GM12878 (cell line): ENCODE measurements around the gene POLR3A. TPM values are rescaled to one million over a fixed set of nuclear protein-coding genes. Genes with fewer than 3 reads are reported as not detected.

Source experiments
- ATAC-seq: fragments of 200-7000 bp; cut with Tn5 transposase; 3 replicates; pipeline ENCODE4 v1.9.1; 2020; ENCODE audit warnings: mild to moderate bottlenecking, moderate library complexity
- BruUV-seq: library from RNA; stranded (reverse); fragments of 400-500 nt; replicated peaks from 2 replicates; lab custom pipeline; 2021; lab: Mats Ljungman, UMichigan
- CTCF ChIA-PET: fragments of 300-600 bp; sonication (Branson Sonifier 250); formaldehyde crosslinking; extraction: SDS; loops from one replicate; lab custom pipeline; 2021; ENCODE audit warnings: inconsistent platforms; lab: Yijun Ruan, JAX
- POLR2A ChIA-PET: fragments of 350-600 bp; formaldehyde crosslinking; extraction: SDS; loops from one replicate; lab custom pipeline; 2021; ENCODE audit warnings: inconsistent platforms; lab: Charles Lee
- RAD21 ChIA-PET: fragments of 300-600 bp; sonication (Branson Sonifier 250); formaldehyde crosslinking; loops from one replicate; lab custom pipeline; 2023; ENCODE audit warnings: antibody characterized with exemption; ENCODE audit not compliant: unreplicated experiment; lab: Charles Lee
- SMC1A ChIA-PET: fragments of 300-600 bp; sonication (Branson Sonifier 250); formaldehyde crosslinking; loops from one replicate; lab custom pipeline; 2023; ENCODE audit not compliant: unreplicated experiment, uncharacterized antibody; lab: Charles Lee
- DNase-seq: peaks from one replicate; pipeline ENCODE4 v3.0.0-alpha.2; 2011; ENCODE audit warnings: low read depth, low spot score
- FAIRE-seq: peaks from 3 replicates; lab custom pipeline; 2011; peaks lifted over from hg19 to GRCh38; lab: Jason Lieb, UNC
- H2AFZ ChIP-seq: 2 replicates; pipeline ENCODE4 v1.6.0; 2011; ENCODE audit warnings: low read depth, low read length, control low read depth; ENCODE audit not compliant: control insufficient read depth
- H3K27ac ChIP-seq: 2 replicates; pipeline ENCODE4 v1.5.1; 2011; ENCODE audit warnings: control low read depth; ENCODE audit not compliant: control insufficient read depth, insufficient read depth
- H3K27me3 ChIP-seq, 2 experiments: replicated peaks in 1 of 2; 2 replicates each; pipeline versions ENCODE4 v1.6.0 to v1.6.1; 2011; ENCODE audit warnings: low read length in 1 of 2; ENCODE audit not compliant: control insufficient read depth in 2 of 2, insufficient read depth in 2 of 2
- H3K36me3 ChIP-seq, 2 experiments: 2 replicates each; pipeline ENCODE4 v1.5.1; 2011; ENCODE audit warnings: low read length in 1 of 2; ENCODE audit not compliant: control insufficient read depth in 2 of 2, insufficient read depth in 2 of 2
- H3K4me1 ChIP-seq: 2 replicates; pipeline ENCODE4 v1.6.1; 2011; ENCODE audit warnings: mild to moderate bottlenecking, low read length, moderate library complexity, mixed read lengths; ENCODE audit not compliant: control insufficient read depth, insufficient read depth
- H3K4me2 ChIP-seq: 2 replicates; pipeline ENCODE4 v1.6.0; 2011; ENCODE audit warnings: control low read depth; ENCODE audit not compliant: control insufficient read depth, insufficient read depth
- H3K4me3 ChIP-seq: fragments of 200-600 bp; sonication (generic); 2 replicates; pipeline ENCODE4 v1.5.1; 2016
- H3K79me2 ChIP-seq: 2 replicates; pipeline ENCODE4 v1.6.0; 2011; ENCODE audit warnings: low read length; ENCODE audit not compliant: control insufficient read depth, insufficient read depth
- H3K9ac ChIP-seq: 2 replicates; pipeline ENCODE4 v1.8.0; 2011; ENCODE audit warnings: low read length, control low read depth, mixed read lengths; ENCODE audit not compliant: control insufficient read depth, insufficient read depth
- H3K9me3 ChIP-seq: replicated peaks from 3 replicates; pipeline ENCODE4 v1.5.1; 2011; ENCODE audit warnings: mild to moderate bottlenecking, low read length; ENCODE audit not compliant: control insufficient read depth, insufficient read depth
- H4K20me1 ChIP-seq: 2 replicates; pipeline ENCODE4 v1.6.0; 2011; ENCODE audit not compliant: control insufficient read depth, insufficient read depth
- EZH2 ChIP-seq: IDR thresholded peaks from 2 replicates; pipeline ENCODE4 v1.6.1; 2012; ENCODE audit warnings: low read depth, mild to moderate bottlenecking, control low read depth, inconsistent platforms, low read length, borderline replicate concordance; ENCODE audit not compliant: control insufficient read depth
- GABPA ChIP-seq: IDR thresholded peaks from 2 replicates; pipeline ENCODE4 v1.6.1; 2014; ENCODE audit warnings: antibody characterized with exemption, low read depth, mild to moderate bottlenecking, inconsistent platforms
- HDAC2 ChIP-seq: fragments of 200-600 bp; sonication (generic); IDR thresholded peaks from 2 replicates; pipeline ENCODE4 v1.6.1; 2017
- NFXL1 ChIP-seq: fragments of 450-650 bp; IDR thresholded peaks from 2 replicates; pipeline ENCODE4 v1.6.1; 2017; ENCODE audit warnings: antibody characterized with exemption, mild to moderate bottlenecking, borderline replicate concordance
- POLR2A ChIP-seq: IDR thresholded peaks from 2 replicates; pipeline ENCODE4 v1.6.1; 2011; ENCODE audit warnings: low read depth, mild to moderate bottlenecking, low read length
- RB1 ChIP-seq: fragments of 450-650 bp; formaldehyde crosslinking; IDR thresholded peaks from 2 replicates; pipeline ENCODE4 v1.6.1; 2017; ENCODE audit warnings: mild to moderate bottlenecking, borderline replicate concordance
- SP1 ChIP-seq: IDR thresholded peaks from one replicate; pipeline ENCODE4 v1.6.1; 2011; ENCODE audit warnings: low read depth, low read length
- WGBS: methylation state at CpG from one replicate; pipeline ENCODE4 v1.1.6; 2016; ENCODE audit warnings: low lambda C conversion rate; ENCODE audit not compliant: insufficient replicate concordance, insufficient coverage; ENCODE audit errors: missing lambda C conversion rate; 5-methylcytosine and 5-hydroxymethylcytosine counted together
- in situ Hi-C: fragments of 300-500 bp; cut with MboI; formaldehyde crosslinking; loops from 9 replicates; pipeline ENCODE4 v1.14.3; 2018; ENCODE audit warnings: mixed read lengths
- intact Hi-C: fragments of 100-400 bp; cut with micrococcal nuclease; formaldehyde crosslinking; loops from one replicate; pipeline ENCODE4 v1.14.2; 2022; ENCODE audit not compliant: unreplicated experiment
- polyA plus RNA-seq, 11 experiments: library from polyadenylated mRNA; depleted of rRNA in 4 of 11; unstranded in 6 of 11; stranded (reverse) in 5 of 11; fragments of >200 nt; fragmentation: Nextera tagmentation in 4 of 11; fragmentation: Illumina TruSeq in 1 of 11; extraction: Ambion mirVana in 4 of 11; extraction: Trizol in 1 of 11; gene quantifications; 1 replicate in 1 of 11; 2 replicates in 10 of 11; pipeline versions ENCODE4 v1.2.1 to v1.2.3, GENCODE V29; 2011 to 2016; ENCODE audit warnings: inconsistent platforms in 2 of 11, missing spikeins in 2 of 11, low read depth in 1 of 11
- total RNA-seq, 4 experiments: library from RNA; depleted of rRNA in 3 of 4; stranded (reverse); fragments of >200 nt in 3 of 4; fragmentation: Illumina TruSeq in 1 of 4; extraction: Trizol in 1 of 4; gene quantifications; 2 replicates each; pipeline versions ENCODE4 v1.2.1 to v1.2.3, GENCODE V29; 2013 to 2021
- TF ChIP-seq, protein P1 (sequence below): fragments of 450-650 bp; IDR thresholded peaks from 2 replicates; pipeline ENCODE4 v1.6.1; 2017; ENCODE audit warnings: mild to moderate bottlenecking
- TF ChIP-seq, protein P2 (sequence below): fragments of 450-650 bp; IDR thresholded peaks from 2 replicates; pipeline ENCODE4 v1.6.1; 2017; ENCODE audit warnings: antibody characterized with exemption, mild to moderate bottlenecking, moderate library complexity

Gene POLR3A
- total and polyA plus RNA-seq, 10 of the 15 experiments (the other 5 are each of a cell fraction or from before 2014, with no cell fraction given): 5.4 to 20.4 (median 14.4) TPM

DNA sequence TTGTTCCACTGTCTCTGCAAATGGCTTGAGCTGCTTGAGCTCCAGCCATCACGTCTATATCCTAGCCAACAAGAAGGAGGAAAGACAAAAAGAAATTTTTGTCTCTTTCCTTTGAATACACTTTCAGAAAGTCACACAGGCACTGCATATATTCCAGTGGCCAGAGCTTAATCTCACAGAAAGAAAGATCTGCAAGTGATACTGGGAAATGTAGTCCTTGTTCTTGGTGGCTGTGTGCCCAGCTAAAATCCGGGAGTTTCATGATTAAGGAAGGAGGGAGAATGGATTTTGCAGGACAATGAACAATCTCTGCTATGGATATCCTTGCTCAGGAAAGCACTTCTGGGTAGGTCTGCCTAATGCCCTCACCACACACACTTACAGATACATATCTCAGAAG, 83.2 kb downstream of the POLR3A start:
- no TSS peak for BruUV-seq
- 8% methylated on average over 2 of the region's 2 CpGs for WGBS
- no peak for FAIRE-seq
- no peak for TF ChIP-seq EZH2
- TF ChIP-seq NFXL1: no peak
- no peak for TF ChIP-seq SP1
- TF ChIP-seq, protein P1, sequence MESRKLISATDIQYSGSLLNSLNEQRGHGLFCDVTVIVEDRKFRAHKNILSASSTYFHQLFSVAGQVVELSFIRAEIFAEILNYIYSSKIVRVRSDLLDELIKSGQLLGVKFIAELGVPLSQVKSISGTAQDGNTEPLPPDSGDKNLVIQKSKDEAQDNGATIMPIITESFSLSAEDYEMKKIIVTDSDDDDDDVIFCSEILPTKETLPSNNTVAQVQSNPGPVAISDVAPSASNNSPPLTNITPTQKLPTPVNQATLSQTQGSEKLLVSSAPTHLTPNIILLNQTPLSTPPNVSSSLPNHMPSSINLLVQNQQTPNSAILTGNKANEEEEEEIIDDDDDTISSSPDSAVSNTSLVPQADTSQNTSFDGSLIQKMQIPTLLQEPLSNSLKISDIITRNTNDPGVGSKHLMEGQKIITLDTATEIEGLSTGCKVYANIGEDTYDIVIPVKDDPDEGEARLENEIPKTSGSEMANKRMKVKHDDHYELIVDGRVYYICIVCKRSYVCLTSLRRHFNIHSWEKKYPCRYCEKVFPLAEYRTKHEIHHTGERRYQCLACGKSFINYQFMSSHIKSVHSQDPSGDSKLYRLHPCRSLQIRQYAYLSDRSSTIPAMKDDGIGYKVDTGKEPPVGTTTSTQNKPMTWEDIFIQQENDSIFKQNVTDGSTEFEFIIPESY: no peak
- TF ChIP-seq GABPA: no peak
- TF ChIP-seq, protein P2, sequence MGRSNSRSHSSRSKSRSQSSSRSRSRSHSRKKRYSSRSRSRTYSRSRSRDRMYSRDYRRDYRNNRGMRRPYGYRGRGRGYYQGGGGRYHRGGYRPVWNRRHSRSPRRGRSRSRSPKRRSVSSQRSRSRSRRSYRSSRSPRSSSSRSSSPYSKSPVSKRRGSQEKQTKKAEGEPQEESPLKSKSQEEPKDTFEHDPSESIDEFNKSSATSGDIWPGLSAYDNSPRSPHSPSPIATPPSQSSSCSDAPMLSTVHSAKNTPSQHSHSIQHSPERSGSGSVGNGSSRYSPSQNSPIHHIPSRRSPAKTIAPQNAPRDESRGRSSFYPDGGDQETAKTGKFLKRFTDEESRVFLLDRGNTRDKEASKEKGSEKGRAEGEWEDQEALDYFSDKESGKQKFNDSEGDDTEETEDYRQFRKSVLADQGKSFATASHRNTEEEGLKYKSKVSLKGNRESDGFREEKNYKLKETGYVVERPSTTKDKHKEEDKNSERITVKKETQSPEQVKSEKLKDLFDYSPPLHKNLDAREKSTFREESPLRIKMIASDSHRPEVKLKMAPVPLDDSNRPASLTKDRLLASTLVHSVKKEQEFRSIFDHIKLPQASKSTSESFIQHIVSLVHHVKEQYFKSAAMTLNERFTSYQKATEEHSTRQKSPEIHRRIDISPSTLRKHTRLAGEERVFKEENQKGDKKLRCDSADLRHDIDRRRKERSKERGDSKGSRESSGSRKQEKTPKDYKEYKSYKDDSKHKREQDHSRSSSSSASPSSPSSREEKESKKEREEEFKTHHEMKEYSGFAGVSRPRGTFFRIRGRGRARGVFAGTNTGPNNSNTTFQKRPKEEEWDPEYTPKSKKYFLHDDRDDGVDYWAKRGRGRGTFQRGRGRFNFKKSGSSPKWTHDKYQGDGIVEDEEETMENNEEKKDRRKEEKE: no peak
- no peak for TF ChIP-seq POLR2A
- no peak for TF ChIP-seq HDAC2
- TF ChIP-seq RB1: no peak
- TF ChIP-seq, all 136 proteins: peak for 0
- SMC1A ChIA-PET: interaction anchor here (0.7 kb wide), 1 partner anchor 29 kb away, joined by 3 read pairs; no protein-coding TSS in a partner anchor
- H3K9me3 ChIP-seq: no peaks in the 10 kb centered on the region; the same call in 2 of the 3 replicates
- in situ Hi-C loops: no loop called here
- H3K4me1 ChIP-seq: no peaks in the 10 kb centered on the region
- H4K20me1 ChIP-seq: no peaks in the 10 kb centered on the region
- no peak overlapping the region for H2AFZ ChIP-seq
- intact Hi-C loops: no loop called here
- no peaks in the 10 kb centered on the region for H3K79me2 ChIP-seq
- no peak overlapping the region for H3K27ac ChIP-seq
- no peak overlapping the region for H3K4me2 ChIP-seq
- H3K9ac ChIP-seq: no peak overlapping the region
- H3K4me3 ChIP-seq: no peak overlapping the region
- no peaks in the 10 kb centered on the region for H3K36me3 ChIP-seq
- H3K27me3 ChIP-seq: no peaks in the 10 kb centered on the region
- ATAC-seq (no peak), DNase-seq (no peak)
- POLR2A ChIA-PET: no interaction called here
- RAD21 ChIA-PET: no interaction called here
- CTCF ChIA-PET: no interaction called here
